HG03439 (cell line): ENCODE results near the gene BACH2.

Experiments used
- ATAC-seq: cut with Tn5 transposase; IDR thresholded peaks from one replicate; pipeline ENCODE4 v1.9.1; 2021; ENCODE audit warnings: mild to moderate bottlenecking, moderate library complexity; ENCODE audit not compliant: unreplicated experiment

The BACH2 gene

GRCh38 chr6:90162648-90163387, 133.8 kb downstream of the BACH2 start:
- no peak for ATAC-seq

GRCh38 chr6:90160013-90160412, 136.6 kb downstream of the BACH2 start:
- ATAC-seq = no peak

GRCh38 chr6:90159452-90159851, 137.2 kb downstream of the BACH2 start:
- no peak for ATAC-seq

- ATAC-seq = no peak
These were observed 137.7 kb downstream of the BACH2 start for GRCh38 chr6:90158936-90159335.

GRCh38 chr6:90157441-90157840, 139.2 kb downstream of the BACH2 start:
- ATAC-seq = no peak

- no peak for ATAC-seq
These were observed 139.8 kb downstream of the BACH2 start for GRCh38 chr6:90156861-90157260.

GRCh38 chr6:90154755-90155470, 141.7 kb downstream of the BACH2 start:
- ATAC-seq = no peak

GRCh38 chr6:90151576-90152422, 144.8 kb downstream of the BACH2 start:
- ATAC-seq = no peak

- no peak for ATAC-seq
These were observed 147.4 kb downstream of the BACH2 start for GRCh38 chr6:90149280-90149679.

GRCh38 chr6:90148867-90149266, 147.8 kb downstream of the BACH2 start:
- ATAC-seq = no peak

- ATAC-seq = no peak
These were observed 149.6 kb downstream of the BACH2 start for GRCh38 chr6:90146921-90147649.

- no peak for ATAC-seq
These were observed 150.6 kb downstream of the BACH2 start for GRCh38 chr6:90146024-90146423.

GRCh38 chr6:90144928-90145555, 151.6 kb downstream of the BACH2 start:
- ATAC-seq = no peak

GRCh38 chr6:90144396-90144795, 152.2 kb downstream of the BACH2 start:
- ATAC-seq = no peak

GRCh38 chr6:90140683-90141082, 156.0 kb downstream of the BACH2 start:
- no peak for ATAC-seq

- ATAC-seq = no peak
These were observed 157.3 kb downstream of the BACH2 start for GRCh38 chr6:90139272-90139817.

- no peak for ATAC-seq
These were observed 159.6 kb downstream of the BACH2 start for GRCh38 chr6:90136837-90137568.

- no peak for ATAC-seq
These were observed 160.5 kb downstream of the BACH2 start for GRCh38 chr6:90136176-90136575.

- no peak for ATAC-seq
These were observed 161.0 kb downstream of the BACH2 start for GRCh38 chr6:90135667-90136066.
